ENCODE measurements around the gene FFAR3.
"Not testable (repeated sequence)": the region's sequence is repeated elsewhere in the genome, so short reads cannot be mapped to it uniquely, and the experiment has no call there.

Gene FFAR3

GRCh38 chr19:35351411-35352176, 6.7 kb upstream of the FFAR3 start:
- DNase-seq = no peak

- no peak for DNase-seq
Measured at GRCh38 chr19:35352177-35352447, 6.1 kb upstream of the FFAR3 start.

GRCh38 chr19:35352448-35353304, 5.6 kb upstream of the FFAR3 start:
- DNase-seq = peak; percentile 60

- DNase-seq = no peak
Measured at GRCh38 chr19:35353635-35354034, 4.6 kb upstream of the FFAR3 start.

GRCh38 chr19:35354898-35355297, 3.4 kb upstream of the FFAR3 start:
- no peak for DNase-seq

- no peak for DNase-seq
Measured at GRCh38 chr19:35355791-35356460, 2.3 kb upstream of the FFAR3 start.

- not testable (repeated sequence) for DNase-seq
Measured at GRCh38 chr19:35358834-35359233, 574 bp downstream of the FFAR3 start.

- DNase-seq = not testable (repeated sequence)
Measured at GRCh38 chr19:35359395-35359794, 1.1 kb downstream of the FFAR3 start.

GRCh38 chr19:35360081-35360480, 1.8 kb downstream of the FFAR3 start:
- not testable (repeated sequence) for DNase-seq

GRCh38 chr19:35360880-35361420, 2.7 kb downstream of the FFAR3 start:
- DNase-seq = no peak

- DNase-seq = no peak
Measured at GRCh38 chr19:35362261-35363000, 4.2 kb downstream of the FFAR3 start.

- no peak for DNase-seq
Measured at GRCh38 chr19:35363001-35363590, 4.8 kb downstream of the FFAR3 start.

- DNase-seq = no peak
Measured at GRCh38 chr19:35363711-35364425, 5.6 kb downstream of the FFAR3 start.

- DNase-seq = no peak
Measured at GRCh38 chr19:35365303-35365702, 7.0 kb downstream of the FFAR3 start.

- no peak for DNase-seq
Measured at GRCh38 chr19:35368378-35368777, 10.1 kb downstream of the FFAR3 start.

- DNase-seq = no peak
Measured at GRCh38 chr19:35369522-35369921, 11.3 kb downstream of the FFAR3 start.

GRCh38 chr19:35370722-35371121, 12.5 kb downstream of the FFAR3 start, which contains the start of gene GPR42:
TSS of gene GPR42 (plus strand) at chr19:35371068. CDS start at chr19:35371360, 292 bp downstream.
- DNase-seq = no peak

- no peak for DNase-seq
Measured at GRCh38 chr19:35373492-35373891, 15.2 kb downstream of the FFAR3 start.

- not testable (repeated sequence) for DNase-seq
Measured at GRCh38 chr19:35374031-35374430, 15.8 kb downstream of the FFAR3 start.

- DNase-seq = no peak
Measured at GRCh38 chr19:35375505-35376307, 17.4 kb downstream of the FFAR3 start.

- no peak for DNase-seq
Measured at GRCh38 chr19:35377656-35378055, 19.4 kb downstream of the FFAR3 start.

Measured in activated T-cell treated with anti-CD3 and anti-CD28 coated beads for 4 hours (primary cell).